Measurements from ENCODE around the gene TBC1D8.
A peak's percentile ranks its signal among the peaks of the same experiment; 100 is the strongest.

The TBC1D8 gene

GRCh38 chr2:100977511-100977910, 173.7 kb downstream of the TBC1D8 start:
- CTCF ChIA-PET: interaction anchor here (1.1 to 2.2 kb wide), 6 partner anchors 8 to 715 kb away, joined by 4 to 7 read pairs (median 6); no protein-coding TSS in a partner anchor
- DNase-seq (ENCODE audit: extremely low spot score): no peak
- TF ChIP-seq CTCF (IDR thresholded peaks at IDR 0.05; ENCODE audit: control extremely low read depth, extremely low read depth, low read depth, missing control alignments): no peak
- POLR2A ChIA-PET: interaction anchor here (1.2 kb wide), 1 partner anchor 24 kb away, joined by 3 read pairs; no protein-coding TSS in a partner anchor

DNA sequence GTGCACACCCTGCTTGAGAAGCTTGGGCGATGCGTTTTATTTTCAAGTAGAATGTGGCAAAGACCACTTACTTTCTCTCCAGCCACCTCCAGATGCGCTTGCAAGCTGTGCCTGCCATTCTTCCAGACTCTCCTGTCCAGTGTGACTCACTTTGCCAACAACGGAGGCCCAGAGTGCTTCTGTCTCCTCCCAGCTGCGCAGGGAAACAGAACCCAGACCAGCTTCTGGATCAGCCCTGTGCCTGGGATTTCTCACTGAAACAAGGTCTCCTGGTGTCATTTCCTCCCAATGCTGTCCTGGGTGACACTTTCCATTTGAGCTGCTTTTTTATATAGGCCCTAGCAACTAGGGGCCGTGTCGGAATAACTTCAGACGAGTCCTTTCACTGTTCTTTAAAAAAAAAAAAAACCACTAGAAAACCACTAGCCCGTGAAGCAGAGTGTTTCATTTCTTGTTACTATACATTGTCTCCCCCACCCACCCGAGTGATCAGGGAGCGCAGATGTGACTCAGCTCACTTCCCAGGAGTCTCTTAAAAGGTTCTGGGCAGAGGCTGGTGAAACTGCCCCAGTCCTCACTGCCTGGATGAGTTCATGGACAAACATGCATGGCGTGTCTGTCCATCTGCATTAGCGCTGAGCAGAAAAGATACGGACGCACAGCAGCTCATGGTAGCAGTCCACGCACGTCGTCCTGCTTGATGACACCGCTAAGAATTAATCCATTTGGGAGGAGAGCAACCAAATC, 174.4 kb downstream of the TBC1D8 start:
- no peak for TF ChIP-seq CTCF (IDR thresholded peaks at IDR 0.05; ENCODE audit: control extremely low read depth, extremely low read depth, low read depth, missing control alignments)
- POLR2A ChIA-PET: interaction anchor here (1.2 kb wide), 1 partner anchor 25 kb away, joined by 3 read pairs; no protein-coding TSS in a partner anchor
- peak; percentile 79 for DNase-seq (ENCODE audit: extremely low spot score)
- CTCF ChIA-PET: interaction anchor here (0.8 to 2.2 kb wide), 6 partner anchors 9 to 715 kb away, joined by 3 to 6 read pairs (median 5); no protein-coding TSS in a partner anchor

DNA sequence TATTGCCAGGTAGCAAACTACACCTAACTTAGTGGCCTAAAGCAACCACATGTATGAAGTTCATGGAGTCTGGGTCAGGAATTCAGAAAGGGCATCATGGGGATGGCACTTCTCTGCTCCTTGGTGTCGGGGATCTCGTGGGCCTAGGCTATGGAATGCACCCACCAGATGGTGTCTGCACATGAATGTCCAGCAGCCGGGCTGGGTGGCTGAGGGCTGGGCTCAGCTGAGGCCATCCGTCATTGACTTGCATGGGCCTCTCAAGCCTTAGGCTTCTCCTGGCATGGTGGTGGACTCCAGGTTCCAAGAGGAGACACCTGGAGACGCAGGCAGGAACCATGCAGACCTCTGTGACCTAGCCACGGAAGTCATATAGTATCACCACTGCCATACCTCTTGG, 175.1 kb downstream of the TBC1D8 start:
- no peak for DNase-seq (ENCODE audit: extremely low spot score)
- TF ChIP-seq CTCF (IDR thresholded peaks at IDR 0.05; ENCODE audit: control extremely low read depth, extremely low read depth, low read depth, missing control alignments): no peak
- CTCF ChIA-PET: interaction anchor here (0.8 to 1.8 kb wide), 2 partner anchors 370 to 714 kb away, joined by 3 to 6 read pairs; no protein-coding TSS in a partner anchor
- POLR2A ChIA-PET: no interaction called here

GRCh38 chr2:100975521-100975785, 175.7 kb downstream of the TBC1D8 start:
- DNase-seq (ENCODE audit: extremely low spot score): no peak
- ChIA-PET POLR2A (no interaction called here), CTCF (no interaction called here)
- TF ChIP-seq CTCF (IDR thresholded peaks at IDR 0.05; ENCODE audit: control extremely low read depth, extremely low read depth, low read depth, missing control alignments): no peak

- ChIA-PET POLR2A (no interaction called here), CTCF (no interaction called here)
- no peak for TF ChIP-seq CTCF (IDR thresholded peaks at IDR 0.05; ENCODE audit: control extremely low read depth, extremely low read depth, low read depth, missing control alignments)
- no peak for DNase-seq (ENCODE audit: extremely low spot score)
These were observed 176.3 kb downstream of the TBC1D8 start for GRCh38 chr2:100974712-100975520.

DNA sequence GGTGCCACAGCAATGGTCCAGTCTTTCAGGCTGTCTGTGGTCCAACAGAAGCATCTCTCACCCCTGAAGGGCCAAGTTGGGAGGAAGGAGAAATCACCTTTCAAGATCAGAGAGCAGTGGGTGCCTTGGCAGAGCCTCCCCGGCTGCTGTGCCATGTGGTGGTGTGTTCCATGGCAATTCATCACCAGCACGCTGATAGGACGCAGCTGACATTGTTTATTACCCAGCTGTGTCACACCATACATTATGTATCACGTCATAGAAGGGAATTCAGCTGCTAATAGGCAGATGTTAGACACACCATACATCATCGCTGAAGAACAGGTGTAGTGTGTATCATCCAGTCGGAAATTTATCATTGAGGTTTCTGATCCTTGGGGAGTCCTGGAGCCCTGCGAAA, 178.7 kb downstream of the TBC1D8 start:
- ChIA-PET POLR2A (interaction anchor here (0.7 kb wide), 1 partner anchor 384 kb away, joined by 4 read pairs; no protein-coding TSS in a partner anchor), CTCF (no interaction called here)
- no peak for DNase-seq (ENCODE audit: extremely low spot score)
- no peak for TF ChIP-seq CTCF (IDR thresholded peaks at IDR 0.05; ENCODE audit: control extremely low read depth, extremely low read depth, low read depth, missing control alignments)

Data from GM10248 (cell line).